AG04449 (cell line): Measurements from ENCODE around the gene MGLL.

ENCODE experiments used
- CTCF ChIA-PET: fragments of 350-600 bp; formaldehyde crosslinking; extraction: SDS; loops from one replicate; lab custom pipeline; 2021; ENCODE audit warnings: antibody characterized with exemption; lab: Yijun Ruan, JAX
- POLR2A ChIA-PET: fragments of 400-600, 350-600 bp; formaldehyde crosslinking; extraction: SDS; loops from one replicate; lab custom pipeline; 2020; ENCODE audit warnings: antibody characterized with exemption, inconsistent platforms; lab: Yijun Ruan, JAX
- DNase-seq: peaks from one replicate; pipeline ENCODE4 v3.0.0-alpha.2; 2010; ENCODE audit warnings: low read depth, low spot score
- H3K4me3 ChIP-seq: 2 replicates; pipeline ENCODE4 v1.5.1; 2011; ENCODE audit warnings: low read depth, mild to moderate bottlenecking, control low read depth, low read length
- TF ChIP-seq, protein P1 (sequence below): IDR thresholded peaks from one replicate; pipeline ENCODE4 v1.5.1; 2011; ENCODE audit warnings: mild to moderate bottlenecking, moderate library complexity, low read length, control low read depth, inconsistent platforms; ENCODE audit not compliant: insufficient read depth; ENCODE audit errors: missing control alignments

MGLL gene

DNA sequence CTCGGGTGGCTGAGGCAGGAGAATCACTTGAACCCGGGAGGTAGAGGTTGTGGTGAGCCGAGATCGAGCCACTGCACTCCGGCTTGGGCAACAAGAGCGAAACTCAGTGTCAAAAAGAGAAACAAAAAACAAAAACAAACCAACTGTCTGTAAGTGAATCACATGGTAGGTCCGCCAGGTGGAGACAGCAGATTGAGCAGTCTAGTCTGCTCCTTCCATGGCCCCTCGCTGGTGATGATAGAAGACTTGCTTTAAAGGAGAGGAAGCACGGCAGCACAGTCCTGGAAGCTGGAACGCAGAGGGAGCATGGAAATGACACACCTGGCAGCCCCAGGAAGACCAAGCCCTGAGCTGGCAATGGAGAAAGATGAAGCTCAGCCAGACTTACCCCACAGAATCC is 31.4 kb upstream of the MGLL start:
- H3K4me3 ChIP-seq = no peak overlapping the region
- no peak for DNase-seq
- CTCF ChIA-PET = interaction anchor here (0.7 to 1.0 kb wide), 2 partner anchors 157 to 158 kb away, joined by 3 to 4 read pairs; no protein-coding TSS in a partner anchor
- TF ChIP-seq, protein P1, sequence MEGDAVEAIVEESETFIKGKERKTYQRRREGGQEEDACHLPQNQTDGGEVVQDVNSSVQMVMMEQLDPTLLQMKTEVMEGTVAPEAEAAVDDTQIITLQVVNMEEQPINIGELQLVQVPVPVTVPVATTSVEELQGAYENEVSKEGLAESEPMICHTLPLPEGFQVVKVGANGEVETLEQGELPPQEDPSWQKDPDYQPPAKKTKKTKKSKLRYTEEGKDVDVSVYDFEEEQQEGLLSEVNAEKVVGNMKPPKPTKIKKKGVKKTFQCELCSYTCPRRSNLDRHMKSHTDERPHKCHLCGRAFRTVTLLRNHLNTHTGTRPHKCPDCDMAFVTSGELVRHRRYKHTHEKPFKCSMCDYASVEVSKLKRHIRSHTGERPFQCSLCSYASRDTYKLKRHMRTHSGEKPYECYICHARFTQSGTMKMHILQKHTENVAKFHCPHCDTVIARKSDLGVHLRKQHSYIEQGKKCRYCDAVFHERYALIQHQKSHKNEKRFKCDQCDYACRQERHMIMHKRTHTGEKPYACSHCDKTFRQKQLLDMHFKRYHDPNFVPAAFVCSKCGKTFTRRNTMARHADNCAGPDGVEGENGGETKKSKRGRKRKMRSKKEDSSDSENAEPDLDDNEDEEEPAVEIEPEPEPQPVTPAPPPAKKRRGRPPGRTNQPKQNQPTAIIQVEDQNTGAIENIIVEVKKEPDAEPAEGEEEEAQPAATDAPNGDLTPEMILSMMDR = no peak
- POLR2A ChIA-PET = no interaction called here

DNA sequence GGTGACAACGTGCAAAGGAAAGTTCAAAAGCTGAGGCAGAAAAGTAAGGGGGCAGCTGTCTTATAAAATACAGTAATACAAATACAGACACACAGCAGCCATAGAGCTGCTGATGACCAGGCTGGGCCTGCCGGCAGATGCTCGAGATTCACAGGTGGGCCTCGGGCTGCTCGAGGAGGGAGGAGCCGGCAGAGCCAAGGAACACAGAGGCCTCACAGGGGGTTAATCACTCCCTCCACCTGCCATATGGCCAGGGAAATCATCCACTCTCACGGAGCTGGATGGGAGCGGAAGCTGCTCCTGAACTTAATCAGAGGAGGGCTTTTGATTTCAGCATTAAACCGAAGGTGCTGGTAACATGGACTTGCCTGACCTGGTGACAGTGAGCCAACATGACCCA is 29.6 kb upstream of the MGLL start:
- ChIA-PET POLR2A (no interaction called here), CTCF (interaction anchor here (1.2 kb wide), 2 partner anchors 9 to 23 kb away, joined by 3 to 5 read pairs; no protein-coding TSS in a partner anchor)
- no peak for DNase-seq
- TF ChIP-seq, protein P1 = no peak
- H3K4me3 ChIP-seq = no peak overlapping the region

GRCh38 chr3:127849368-127849767 is 27.1 kb upstream of the MGLL start:
- no peak overlapping the region for H3K4me3 ChIP-seq
- TF ChIP-seq, protein P1 = no peak
- POLR2A ChIA-PET = no interaction called here
- CTCF ChIA-PET = interaction anchor here (0.9 to 2.6 kb wide), 4 partner anchors 10 to 197 kb away, joined by 3 to 8 read pairs (median 4); no protein-coding TSS in a partner anchor
- DNase-seq = no peak

- TF ChIP-seq, protein P1 = no peak
- ChIA-PET CTCF (interaction anchor here (0.8 to 2.6 kb wide), 5 partner anchors 10 to 196 kb away, joined by 3 to 8 read pairs (median 4); no protein-coding TSS in a partner anchor), POLR2A (no interaction called here)
- H3K4me3 ChIP-seq = no peak overlapping the region
- no peak for DNase-seq
These were observed 26.1 kb upstream of the MGLL start for GRCh38 chr3:127848131-127849129.

DNA sequence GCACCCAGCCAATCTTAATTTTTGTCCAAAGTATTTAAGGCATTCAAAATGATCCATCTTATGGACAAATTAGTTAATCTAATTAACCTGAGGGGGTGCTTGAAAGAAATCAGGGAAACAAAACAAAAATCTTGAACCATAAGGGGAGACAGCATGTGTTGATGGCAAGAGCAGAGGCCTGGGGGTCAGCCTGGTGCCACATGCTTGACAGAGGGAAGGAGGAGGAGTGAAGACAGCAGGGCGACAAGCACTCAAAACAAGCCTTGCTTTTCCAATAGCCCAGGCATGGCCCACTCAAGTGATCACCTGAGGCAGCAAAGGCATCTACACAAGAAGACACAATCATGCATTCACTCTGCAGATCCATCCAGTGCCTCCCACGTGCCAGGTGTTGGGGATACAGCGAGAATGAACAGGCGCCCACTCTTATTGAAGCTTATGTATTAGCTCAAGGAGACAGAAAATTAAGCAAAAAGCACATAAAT is 25.0 kb upstream of the MGLL start:
- CTCF ChIA-PET = interaction anchor here (0.8 to 2.6 kb wide), 2 partner anchors 14 to 157 kb away, joined by 3 to 8 read pairs; no protein-coding TSS in a partner anchor
- DNase-seq = no peak
- POLR2A ChIA-PET = no interaction called here
- TF ChIP-seq, protein P1 = no peak
- H3K4me3 ChIP-seq = no peak overlapping the region

- ChIA-PET POLR2A (no interaction called here), CTCF (no interaction called here)
- H3K4me3 ChIP-seq = no peak overlapping the region
- TF ChIP-seq, protein P1 = no peak
- DNase-seq = no peak
These were observed 24.3 kb upstream of the MGLL start for GRCh38 chr3:127846576-127846975.
